CD1c-positive myeloid dendritic cell (primary cell): ENCODE results near the gene STAM2.
"Not testable (repeated sequence)": the region's sequence is repeated elsewhere in the genome, so short reads cannot be mapped to it uniquely, and the experiment has no call there.

Experiments
- DNase-seq: peaks from one replicate; pipeline ENCODE4 v3.0.0-alpha.2; 2016; ENCODE audit errors: extremely low spot score

STAM2 gene

DNA sequence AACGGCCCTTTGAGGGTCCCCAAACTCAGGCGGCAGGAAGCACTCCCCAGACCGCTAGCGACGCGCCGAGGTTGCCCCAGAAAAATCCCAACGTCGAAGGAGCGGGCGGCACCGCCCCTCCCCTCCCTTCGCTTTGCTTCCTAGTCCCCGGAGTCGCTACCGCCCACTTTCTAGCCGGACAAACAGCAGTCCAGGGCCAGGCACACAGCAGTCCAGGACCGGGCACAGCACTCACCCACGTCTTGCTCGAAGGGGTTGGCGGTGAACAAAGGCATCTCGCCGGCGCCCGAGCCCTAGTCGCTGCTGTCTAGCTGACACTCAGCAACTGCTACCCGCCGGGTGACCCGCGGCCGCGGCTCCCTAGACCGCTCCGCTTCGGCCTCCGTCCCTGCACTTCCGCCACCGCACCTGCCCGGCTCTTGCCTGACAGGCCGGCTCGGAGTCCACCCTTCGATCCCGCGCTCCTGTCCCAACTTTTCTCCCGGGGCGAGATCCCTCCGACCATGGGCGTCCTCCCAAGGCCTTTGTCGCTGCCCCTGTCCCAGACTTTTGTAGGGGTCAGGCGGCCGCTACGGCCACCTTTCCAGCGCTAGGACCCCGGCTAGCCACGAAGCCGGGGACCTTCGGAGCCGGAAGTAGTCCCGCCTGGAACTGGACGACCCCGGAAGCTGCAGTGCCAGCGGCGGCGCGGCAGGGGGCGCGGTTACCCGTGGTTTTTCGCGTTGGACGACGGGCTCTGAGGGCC is at the start of gene STAM2:
Gene STAM2 (minus strand): TSS at position 396 of the 745 bp plus-strand sequence. CDS start 121 bp downstream, at position 275.
- peak; percentile 97 for DNase-seq

GRCh38 chr2:152223977-152224376 is 48.4 kb upstream of the STAM2 start:
- no peak for DNase-seq

DNA sequence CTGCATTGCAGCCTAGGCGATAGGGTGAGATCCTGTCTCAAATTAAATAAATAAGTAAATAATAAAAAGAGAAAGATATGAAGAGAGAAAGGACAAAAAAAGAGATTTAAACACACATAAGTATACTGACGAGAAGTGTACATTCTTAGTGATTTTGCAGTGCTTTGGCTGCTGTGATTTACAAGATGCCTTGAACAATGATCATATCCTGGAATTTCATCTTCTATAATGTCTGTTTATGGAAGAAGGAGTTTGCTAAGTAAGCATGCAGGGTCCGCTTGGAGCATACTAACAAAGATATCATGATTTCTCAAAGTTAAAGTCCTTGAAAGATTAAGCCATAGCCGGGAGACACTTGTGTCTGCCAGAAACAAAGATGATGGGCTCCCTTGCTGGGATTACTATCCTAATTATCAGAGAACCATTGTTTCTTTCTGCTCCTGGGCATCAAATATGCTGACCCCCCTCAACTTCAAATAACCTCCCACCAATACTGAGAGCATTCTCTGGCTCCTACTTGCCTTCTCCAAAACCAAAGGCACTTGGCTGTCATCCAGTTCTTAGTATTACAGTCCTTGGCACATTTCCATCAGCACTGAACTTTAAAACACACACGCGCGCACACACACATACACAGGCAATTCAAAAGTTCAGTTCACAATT is 47.5 kb upstream of the STAM2 start:
- DNase-seq = peak; percentile 25

- DNase-seq = no peak
Observed at GRCh38 chr2:152221839-152222238, 46.3 kb upstream of the STAM2 start.

- no peak for DNase-seq
Observed at GRCh38 chr2:152219077-152219828, 43.7 kb upstream of the STAM2 start.

DNA sequence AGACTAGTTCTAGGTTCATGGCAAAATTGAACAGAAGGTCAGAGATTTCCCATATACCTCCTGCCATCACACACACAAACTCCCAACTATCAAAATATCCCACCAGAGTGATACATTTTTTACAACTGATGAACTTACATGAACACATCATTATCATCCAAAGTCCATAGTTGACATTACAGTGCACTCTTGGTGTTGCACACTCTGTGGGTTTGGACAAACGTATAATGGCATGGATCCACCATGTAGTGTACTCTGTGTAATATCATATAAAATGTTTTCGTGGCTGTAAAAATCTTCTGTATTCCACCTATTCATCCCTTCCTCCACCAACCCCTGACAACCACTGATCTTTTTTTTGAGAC is 25.9 kb upstream of the STAM2 start:
- DNase-seq = no peak

DNA sequence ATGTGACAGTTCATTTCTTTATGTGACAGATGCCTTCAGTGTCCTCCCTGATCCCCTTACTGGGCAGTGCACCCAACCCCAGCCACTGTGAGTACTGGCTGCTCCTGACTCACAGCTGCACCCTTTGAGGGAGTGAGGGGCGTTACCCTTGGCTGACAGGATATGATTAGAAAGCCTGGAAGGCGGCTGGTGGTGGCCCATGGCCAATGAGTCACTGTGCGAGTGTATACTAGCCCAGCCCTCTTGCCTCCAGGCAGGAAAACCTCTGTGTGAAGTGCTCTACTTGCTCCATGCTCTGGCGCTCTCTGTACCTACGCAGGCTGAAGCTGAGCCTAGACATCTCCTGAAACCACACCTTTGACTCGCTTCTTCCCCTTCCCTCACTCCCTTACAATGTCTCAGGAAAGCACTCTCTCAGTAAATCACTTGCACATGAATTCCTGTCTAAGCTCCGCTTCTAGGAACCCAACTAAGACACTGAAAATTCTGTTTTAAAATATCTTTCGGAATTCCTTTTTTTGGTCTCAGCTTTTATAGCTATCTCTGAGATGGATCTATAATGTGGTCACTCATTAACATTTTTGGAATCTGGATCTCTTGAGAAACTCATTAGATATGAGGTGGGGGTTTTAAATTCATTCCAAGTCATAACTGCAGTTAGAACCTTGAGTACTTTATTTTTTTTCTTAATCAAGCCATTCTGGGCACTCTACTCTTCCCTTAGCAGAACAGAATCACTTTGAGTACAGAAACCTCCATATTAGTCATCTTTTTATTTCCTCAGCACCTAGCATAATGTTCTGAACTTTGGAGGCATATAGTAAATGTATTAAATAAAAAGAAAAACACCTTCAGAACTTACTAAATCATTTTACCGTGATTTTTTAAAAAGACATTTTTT is 25.3 kb upstream of the STAM2 start:
- peak; percentile 33 for DNase-seq

- DNase-seq = no peak
Observed at GRCh38 chr2:152200101-152200500, 24.5 kb upstream of the STAM2 start.

GRCh38 chr2:152198499-152198898 is 22.9 kb upstream of the STAM2 start:
- no peak for DNase-seq

DNA sequence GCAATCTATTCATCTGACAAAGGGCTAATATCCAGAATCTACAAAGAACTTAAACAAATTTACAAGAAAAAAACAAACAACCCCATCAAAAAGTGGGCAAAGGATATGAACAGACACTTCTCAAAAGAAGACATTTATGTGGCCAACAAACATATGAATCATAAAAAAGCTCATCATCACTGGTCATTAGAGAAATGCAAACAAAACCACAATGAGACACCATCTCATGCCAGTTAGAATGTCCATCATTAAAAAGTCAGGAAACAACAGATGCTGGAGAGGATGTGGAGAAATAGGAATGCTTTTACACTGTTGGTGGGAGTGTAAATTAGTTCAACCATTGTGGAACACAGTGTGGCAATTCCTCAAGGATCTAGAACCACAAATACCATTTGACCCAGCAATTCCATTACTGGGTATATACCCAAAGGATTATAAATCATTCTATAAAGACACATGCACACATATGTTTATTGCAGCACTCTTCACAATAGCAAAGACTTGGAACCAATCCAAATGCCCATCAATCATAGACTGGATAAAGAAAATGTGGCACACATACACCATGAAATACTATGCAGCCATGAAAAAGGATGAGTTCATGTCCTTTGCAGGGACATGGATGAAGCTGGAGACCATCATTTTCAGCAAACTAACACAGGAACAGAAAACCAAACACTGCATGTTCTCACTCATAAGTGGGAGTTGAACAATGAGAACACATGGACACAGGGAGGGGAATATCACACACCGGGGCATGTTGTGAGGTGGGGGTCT is 22.1 kb upstream of the STAM2 start:
- not testable (repeated sequence) for DNase-seq

- peak; percentile 69 for DNase-seq
Observed at GRCh38 chr2:152189622-152190495, 14.3 kb upstream of the STAM2 start.

DNA sequence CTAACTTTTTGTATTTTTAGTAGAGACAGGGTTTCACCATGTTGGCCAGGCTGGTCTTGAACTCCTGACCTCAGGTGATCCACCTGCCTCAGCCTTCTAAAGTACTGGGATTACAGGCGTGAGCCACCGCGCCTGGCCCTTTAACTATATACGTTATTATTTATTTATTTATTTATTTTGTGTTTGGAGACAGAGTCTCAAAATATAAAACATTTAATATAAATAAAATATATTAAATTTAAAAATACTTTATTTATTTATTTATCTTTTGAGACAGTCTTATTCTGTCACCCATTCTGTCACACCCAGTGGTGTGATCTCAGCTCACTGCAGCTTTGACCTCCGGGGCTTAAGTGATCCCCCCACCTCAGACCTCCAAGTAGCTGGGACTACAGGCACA is 11.2 kb upstream of the STAM2 start:
- DNase-seq = not testable (repeated sequence)

- no peak for DNase-seq
Observed at GRCh38 chr2:152186262-152186661, 10.7 kb upstream of the STAM2 start.

- DNase-seq = no peak
Observed at GRCh38 chr2:152183401-152184073, 8.0 kb upstream of the STAM2 start.

DNA sequence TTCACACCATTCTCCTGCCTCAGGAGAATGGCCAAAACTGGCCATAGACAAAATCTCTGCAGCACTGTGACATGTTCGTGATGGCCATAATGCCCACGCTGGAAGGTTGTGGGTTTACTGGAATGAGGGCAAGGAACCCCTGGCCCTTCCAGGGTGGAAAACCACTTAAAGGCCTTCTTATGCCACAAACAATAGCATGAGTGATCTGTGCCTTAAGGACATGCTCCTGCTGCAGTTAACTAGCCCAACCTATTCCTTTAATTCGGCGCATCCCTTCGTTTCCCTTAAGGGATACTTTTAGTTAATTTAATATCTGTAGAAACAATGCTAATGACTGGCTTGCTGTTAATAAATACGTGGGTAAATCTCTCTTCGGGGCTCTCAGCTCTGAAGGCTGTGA is 2.1 kb upstream of the STAM2 start:
- DNase-seq = not testable (repeated sequence)

- peak; percentile 82 for DNase-seq
Observed at GRCh38 chr2:152176113-152176714, 651 bp upstream of the STAM2 start.

- DNase-seq = peak; percentile 63
Observed at GRCh38 chr2:152175012-152175367, 573 bp downstream of the STAM2 start.

GRCh38 chr2:152174574-152174973 is 989 bp downstream of the STAM2 start:
- no peak for DNase-seq

DNA sequence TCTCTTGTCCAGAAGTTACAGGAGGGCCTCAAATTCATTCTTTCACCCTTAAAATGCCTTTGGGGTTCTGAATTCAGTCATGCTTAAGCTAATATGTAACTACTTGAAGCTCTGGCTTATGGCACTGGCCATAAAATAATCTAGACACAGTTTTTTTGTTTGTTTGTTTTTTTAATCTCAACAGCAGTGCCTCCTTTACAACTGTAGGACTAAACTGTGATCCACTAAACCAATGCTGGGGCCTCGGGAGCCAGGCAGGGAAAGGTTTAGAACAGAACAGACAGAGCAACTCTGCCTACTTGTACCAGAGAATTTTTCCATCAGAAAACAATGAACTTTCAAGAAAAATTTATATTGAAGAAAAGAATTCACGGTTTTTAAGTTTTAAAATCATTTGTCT is 1.7 kb downstream of the STAM2 start:
- DNase-seq = no peak
